GM18861 (cell line): ENCODE data around the gene CD40.

Experiments
- ATAC-seq: cut with Tn5 transposase; IDR thresholded peaks from one replicate; pipeline ENCODE4 v1.9.1; 2021; ENCODE audit not compliant: unreplicated experiment

Gene CD40

GRCh38 chr20:46169245-46170171, 51.4 kb downstream of the CD40 start:
- ATAC-seq = no peak

GRCh38 chr20:46171476-46171875, 53.4 kb downstream of the CD40 start:
- ATAC-seq = no peak

- no peak for ATAC-seq
Measured at GRCh38 chr20:46171909-46172308, 53.8 kb downstream of the CD40 start.

- ATAC-seq = no peak
Measured at GRCh38 chr20:46172455-46172854, 54.3 kb downstream of the CD40 start.

- no peak for ATAC-seq
Measured at GRCh38 chr20:46172961-46173536, 54.9 kb downstream of the CD40 start.

- no peak for ATAC-seq
Measured at GRCh38 chr20:46173652-46174468, 55.7 kb downstream of the CD40 start.

GRCh38 chr20:46174469-46175126, 56.5 kb downstream of the CD40 start:
- no peak for ATAC-seq

- no peak for ATAC-seq
Measured at GRCh38 chr20:46175127-46175494, 57.0 kb downstream of the CD40 start.

- ATAC-seq = no peak
Measured at GRCh38 chr20:46176739-46177378, 58.7 kb downstream of the CD40 start.

GRCh38 chr20:46177768-46178167, 59.7 kb downstream of the CD40 start:
- ATAC-seq = no peak

GRCh38 chr20:46178891-46179290, 60.8 kb downstream of the CD40 start:
- no peak for ATAC-seq
